SK-N-SH (cell line): ENCODE measurements around the gene OSBPL2. TPM values are rescaled to one million over a fixed set of nuclear protein-coding genes. Genes with fewer than 3 reads are reported as not detected.

Experiments used
- CTCF ChIA-PET: fragments of 300-600, 350-600 bp; formaldehyde crosslinking; extraction: SDS; loops from one replicate; lab custom pipeline; 2021; lab: Yijun Ruan, JAX
- POLR2A ChIA-PET: fragments of 350-600 bp; sonication (Branson Sonifier 250); formaldehyde crosslinking; extraction: SDS; loops from one replicate; lab custom pipeline; 2020; ENCODE audit warnings: antibody characterized with exemption, inconsistent platforms; lab: Yijun Ruan, JAX
- DNase-seq: peaks from one replicate; pipeline ENCODE4 v3.0.0; 2012
- H2AFZ ChIP-seq: fragments of 200-600 bp; sonication (generic); 2 replicates; pipeline ENCODE4 v1.8.1; 2016; ENCODE audit warnings: antibody characterized with exemption, mild to moderate bottlenecking, low read depth
- H3F3A ChIP-seq: fragments of 200-600 bp; sonication (generic); replicated peaks from 2 replicates; pipeline ENCODE3; 2016; ENCODE audit warnings: antibody characterized with exemption, mild to moderate bottlenecking; ENCODE audit not compliant: insufficient read depth
- H3K27ac ChIP-seq, 2 experiments: fragments of 200-500 bp in 1 of 2; fragments of 200-600 bp in 1 of 2; sonication (Bioruptor generic) in 1 of 2; sonication (generic), shearing (Covaris generic) in 1 of 2; 2 replicates each; pipeline versions ENCODE4 v1.5.1 to v1.6.1; 2014 to 2016; ENCODE audit warnings: low read depth in 2 of 2, inconsistent platforms in 1 of 2, low read length in 1 of 2, mild to moderate bottlenecking in 1 of 2, mixed read lengths in 1 of 2
- H3K27me3 ChIP-seq: fragments of 200-600 bp; sonication (generic), shearing (Covaris generic); 2 replicates; pipeline ENCODE4 v1.6.1; 2016; ENCODE audit warnings: mixed run types; ENCODE audit not compliant: insufficient read depth
- H3K36me3 ChIP-seq, 2 experiments: fragments of 200-500 bp in 1 of 2; fragments of 200-600 bp in 1 of 2; sonication (Bioruptor generic) in 1 of 2; sonication (generic) in 1 of 2; replicated peaks in 1 of 2; 2 replicates each; pipeline versions ENCODE3 to v1.5.1; 2014 to 2016; ENCODE audit warnings: low read length in 1 of 2, mild to moderate bottlenecking in 1 of 2; ENCODE audit not compliant: insufficient read depth in 2 of 2, control insufficient read depth in 1 of 2
- H3K4me1 ChIP-seq, 2 experiments: fragments of 200-500 bp in 1 of 2; fragments of 200-600 bp in 1 of 2; sonication (Bioruptor generic) in 1 of 2; sonication (generic), shearing (Covaris generic) in 1 of 2; 2 replicates each; pipeline versions ENCODE4 v1.5.1 to v1.6.1; 2014 to 2016; ENCODE audit warnings: low read depth in 1 of 2, low read length in 1 of 2, mixed run types in 1 of 2; ENCODE audit not compliant: insufficient read depth in 2 of 2, control insufficient read depth in 1 of 2
- H3K4me2 ChIP-seq: fragments of 200-600 bp; sonication (generic), shearing (Covaris generic); 2 replicates; pipeline ENCODE4 v1.6.1; 2017; ENCODE audit warnings: mixed run types
- H3K4me3 ChIP-seq, 2 experiments: fragments of 200-500 bp in 1 of 2; fragments of 200-600 bp in 1 of 2; sonication (Bioruptor generic) in 1 of 2; sonication (generic), shearing (Covaris generic) in 1 of 2; 2 replicates each; pipeline versions ENCODE4 v1.5.1 to v1.8.1; 2014 to 2016; ENCODE audit warnings: low read depth in 2 of 2, inconsistent platforms in 1 of 2, low read length in 1 of 2, mild to moderate bottlenecking in 1 of 2, mixed read lengths in 1 of 2, moderate library complexity in 1 of 2
- H3K79me2 ChIP-seq: fragments of 200-600 bp; sonication (generic); 2 replicates; pipeline ENCODE4 v1.8.1; 2017; ENCODE audit warnings: mild to moderate bottlenecking; ENCODE audit not compliant: insufficient read depth
- H3K9ac ChIP-seq: fragments of 200-600 bp; sonication (generic); 2 replicates; pipeline ENCODE4 v1.6.1; 2017; ENCODE audit warnings: mixed run types
- H3K9me2 ChIP-seq: fragments of 200-600 bp; sonication (generic); 2 replicates; pipeline ENCODE4 v1.6.1; 2017; ENCODE audit warnings: mixed run types
- H3K9me3 ChIP-seq: fragments of 200-600 bp; sonication (generic); 2 replicates; pipeline ENCODE4 v1.6.1; 2017; ENCODE audit warnings: mixed run types, mild to moderate bottlenecking, moderate library complexity
- H4K20me1 ChIP-seq: fragments of 200-600 bp; sonication (generic); 2 replicates; pipeline ENCODE4 v1.6.1; 2017; ENCODE audit warnings: mild to moderate bottlenecking, mixed run types; ENCODE audit not compliant: insufficient read depth
- CHD2 ChIP-seq: fragments of 150-350 bp; IDR thresholded peaks from 2 replicates; pipeline ENCODE4 v1.6.1; 2018; ENCODE audit warnings: low read length; ENCODE audit not compliant: partially characterized antibody
- ELF1 ChIP-seq: IDR thresholded peaks from 2 replicates; pipeline ENCODE4 v1.4.0; 2012
- EZH2phosphoT487 ChIP-seq: fragments of 200-600 bp; sonication (generic); IDR thresholded peaks from 2 replicates; pipeline ENCODE4 v1.6.1; 2017; ENCODE audit warnings: low read depth, mixed run types, mild to moderate bottlenecking, antibody characterized with exemption, moderate library complexity, borderline replicate concordance
- FOSL2 ChIP-seq: IDR thresholded peaks from 2 replicates; pipeline ENCODE4 v1.4.0; 2012; ENCODE audit warnings: low read depth, mild to moderate bottlenecking, moderate library complexity, borderline replicate concordance
- IRF3 ChIP-seq: fragments of 150-350 bp; IDR thresholded peaks from 2 replicates; pipeline ENCODE4 v1.6.1; 2016; ENCODE audit warnings: mild to moderate bottlenecking, low read depth, low read length
- JUND ChIP-seq: IDR thresholded peaks from 2 replicates; pipeline ENCODE4 v1.4.0; 2012
- MAX ChIP-seq: IDR thresholded peaks from 2 replicates; pipeline ENCODE4 v1.4.0; 2012; ENCODE audit warnings: low read depth
- MXI1 ChIP-seq: IDR thresholded peaks from 2 replicates; pipeline ENCODE4 v1.6.1; 2012; ENCODE audit warnings: mild to moderate bottlenecking, low read depth, low read length, improper control_type of control experiment
- SIN3A ChIP-seq: IDR thresholded peaks from 2 replicates; pipeline ENCODE4 v1.6.1; 2012; ENCODE audit warnings: low read depth, mild to moderate bottlenecking, low read length, moderate library complexity, borderline replicate concordance
- USF2 ChIP-seq: fragments of 150-350 bp; IDR thresholded peaks from 2 replicates; pipeline ENCODE4 v1.6.1; 2017; ENCODE audit warnings: antibody characterized with exemption, low read length, low read depth, borderline replicate concordance
- WGBS: methylation state at CpG from one replicate; pipeline ENCODE4 v1.1.6; 2017; ENCODE audit warnings: low lambda C conversion rate; 5-methylcytosine and 5-hydroxymethylcytosine counted together
- polyA plus RNA-seq, 3 experiments: library from polyadenylated mRNA; depleted of rRNA; stranded (reverse); fragments of >200 nt; gene quantifications; 2 replicates each; pipeline ENCODE4 v1.2.3, GENCODE V29; 2012

OSBPL2 gene
- polyA plus RNA-seq, 1 of the 3 experiments (the other 2 are of a cell fraction): 17.7 TPM

- Histone ChIP-seq H3K4me3 (no peak overlapping the region), H3K9ac (no peak overlapping the region), H2AFZ (no peak overlapping the region), H3K9me2 (no peaks in the 10 kb centered on the region), H4K20me1 (no peaks in the 10 kb centered on the region), H3K27ac (no peak overlapping the region), H3F3A (peaks cover 7% of the 10 kb centered on the region), H3K4me2 (no peak overlapping the region), H3K9me3 (no peaks in the 10 kb centered on the region)
- POLR2A ChIA-PET: no interaction called here
- DNase-seq: no peak
- CTCF ChIA-PET: no interaction called here
- 84% methylated on average over 10 of the region's 10 CpGs for WGBS
- TF ChIP-seq USF2: no peak
- TF ChIP-seq, all 33 proteins: peak for 0
- Histone ChIP-seq H3K79me2 (no peaks in the 10 kb centered on the region), H3K4me1 (peaks cover 0 to 37% of the 10 kb centered on the region in 2 experiments; a peak in 1 of 4 replicates), H3K27me3 (peaks cover 4% of the 10 kb centered on the region; the same call in 1 of the 2 replicates), H3K36me3 (no peaks in the 10 kb centered on the region)
Observed at GRCh38 chr20:62230696-62231095, 7.6 kb upstream of the OSBPL2 start.

GRCh38 chr20:62231292-62231691 is 7.0 kb upstream of the OSBPL2 start:
- DNase-seq: no peak
- ChIA-PET CTCF (no interaction called here), POLR2A (no interaction called here)
- Histone ChIP-seq H2AFZ (no peak overlapping the region), H3K36me3 (no peaks in the 10 kb centered on the region), H3F3A (peaks cover 7% of the 10 kb centered on the region), H3K27ac (no peak overlapping the region), H3K9me2 (no peaks in the 10 kb centered on the region), H3K9ac (no peak overlapping the region), H3K4me2 (no peak overlapping the region), H3K4me3 (no peak overlapping the region), H4K20me1 (no peaks in the 10 kb centered on the region), H3K79me2 (no peaks in the 10 kb centered on the region), H3K27me3 (no peaks in the 10 kb centered on the region), H3K4me1 (peaks cover 0 to 38% of the 10 kb centered on the region in 2 experiments; a peak in 1 of 4 replicates), H3K9me3 (no peaks in the 10 kb centered on the region)
- no peak for TF ChIP-seq SIN3A
- no peak for TF ChIP-seq MXI1
- TF ChIP-seq IRF3: no peak
- no peak for TF ChIP-seq MAX
- no peak for TF ChIP-seq FOSL2
- TF ChIP-seq JUND: no peak
- TF ChIP-seq ELF1: no peak
- TF ChIP-seq CHD2: no peak
- TF ChIP-seq EZH2phosphoT487: no peak
- WGBS: no CpG with 5 or more reads among the region's 6 CpGs
